ENCODE results near the gene PXDN.

- no peak for TF ChIP-seq POLR2AphosphoS5 (IDR thresholded peaks at IDR 0.05; ENCODE audit: borderline replicate concordance, low read depth, low read length)
- no peak for TF ChIP-seq EZH2 (IDR thresholded peaks at IDR 0.05)
Observed at GRCh38 chr2:1610096-1610485, 134.2 kb downstream of the PXDN start.
